ENCODE measurements around the gene PLCG2. TPM values are rescaled to one million over a fixed set of nuclear protein-coding genes. Genes with fewer than 3 reads are reported as not detected.

The PLCG2 gene
- total RNA-seq, 1 donor from 2014 or later, result 6.9 TPM

Other genes starting within 250 kb of the PLCG2 start
- gene SDR42E1, start 232.2 kb downstream of the PLCG2 start, total RNA-seq, result 0.43 TPM